Hematopoietic multipotent progenitor cell treated with erythropoietin and hydrocortisone succinate and interleukin-3 and kit ligand, for 4 days (in vitro differentiated cells): ENCODE measurements around the gene ITIH4.

Source experiments
- DNase-seq: peaks from one replicate; pipeline ENCODE4 v3.0.0-alpha.2; 2015

Gene ITIH4

GRCh38 chr3:52829906-52830463 is 487 bp downstream of the ITIH4 start:
- no peak for DNase-seq

- no peak for DNase-seq
These were observed 990 bp downstream of the ITIH4 start for GRCh38 chr3:52829482-52829881.

- DNase-seq: no peak
These were observed 2.6 kb downstream of the ITIH4 start for GRCh38 chr3:52827866-52828376.

GRCh38 chr3:52827441-52827840 is 3.0 kb downstream of the ITIH4 start:
- no peak for DNase-seq

- DNase-seq: no peak
These were observed 6.4 kb downstream of the ITIH4 start for GRCh38 chr3:52824037-52824436.

- no peak for DNase-seq
These were observed 8.1 kb downstream of the ITIH4 start for GRCh38 chr3:52822363-52822762.

GRCh38 chr3:52820736-52821135 is 9.7 kb downstream of the ITIH4 start:
- DNase-seq: peak; percentile 58

- DNase-seq: no peak
These were observed 10.5 kb downstream of the ITIH4 start for GRCh38 chr3:52819936-52820335.

- DNase-seq: no peak
These were observed 12.6 kb downstream of the ITIH4 start for GRCh38 chr3:52817860-52818259.

GRCh38 chr3:52817221-52817620 is 13.3 kb downstream of the ITIH4 start:
- DNase-seq: no peak

GRCh38 chr3:52816654-52817053 is 13.8 kb downstream of the ITIH4 start:
- DNase-seq: no peak

- DNase-seq: no peak
These were observed 14.3 kb downstream of the ITIH4 start for GRCh38 chr3:52816199-52816598.

GRCh38 chr3:52813810-52814209 is 16.7 kb downstream of the ITIH4 start:
- DNase-seq: no peak

- no peak for DNase-seq
These were observed 18.9 kb downstream of the ITIH4 start for GRCh38 chr3:52811452-52812011.

GRCh38 chr3:52810923-52811322 is 19.5 kb downstream of the ITIH4 start:
- DNase-seq: no peak

GRCh38 chr3:52809662-52810377 is 20.7 kb downstream of the ITIH4 start:
- DNase-seq: peak; percentile 31

GRCh38 chr3:52809149-52809548 is 21.3 kb downstream of the ITIH4 start:
- no peak for DNase-seq

- no peak for DNase-seq
These were observed 25.0 kb downstream of the ITIH4 start for GRCh38 chr3:52805270-52806039.

- no peak for DNase-seq
These were observed 28.6 kb downstream of the ITIH4 start for GRCh38 chr3:52801839-52802238.

GRCh38 chr3:52800079-52800478 is 30.4 kb downstream of the ITIH4 start:
- DNase-seq: no peak

- DNase-seq: peak; percentile 27
These were observed 31.4 kb downstream of the ITIH4 start for GRCh38 chr3:52798978-52799476.

GRCh38 chr3:52798376-52798977 is 32.0 kb downstream of the ITIH4 start:
- no peak for DNase-seq

GRCh38 chr3:52796411-52796810 is 34.1 kb downstream of the ITIH4 start:
- no peak for DNase-seq
